HG03571 (cell line): ENCODE measurements around the gene NOLC1.

Experiments
- ATAC-seq: cut with Tn5 transposase; IDR thresholded peaks from one replicate; pipeline ENCODE4 v1.9.1; 2021; ENCODE audit not compliant: unreplicated experiment

Gene NOLC1

DNA sequence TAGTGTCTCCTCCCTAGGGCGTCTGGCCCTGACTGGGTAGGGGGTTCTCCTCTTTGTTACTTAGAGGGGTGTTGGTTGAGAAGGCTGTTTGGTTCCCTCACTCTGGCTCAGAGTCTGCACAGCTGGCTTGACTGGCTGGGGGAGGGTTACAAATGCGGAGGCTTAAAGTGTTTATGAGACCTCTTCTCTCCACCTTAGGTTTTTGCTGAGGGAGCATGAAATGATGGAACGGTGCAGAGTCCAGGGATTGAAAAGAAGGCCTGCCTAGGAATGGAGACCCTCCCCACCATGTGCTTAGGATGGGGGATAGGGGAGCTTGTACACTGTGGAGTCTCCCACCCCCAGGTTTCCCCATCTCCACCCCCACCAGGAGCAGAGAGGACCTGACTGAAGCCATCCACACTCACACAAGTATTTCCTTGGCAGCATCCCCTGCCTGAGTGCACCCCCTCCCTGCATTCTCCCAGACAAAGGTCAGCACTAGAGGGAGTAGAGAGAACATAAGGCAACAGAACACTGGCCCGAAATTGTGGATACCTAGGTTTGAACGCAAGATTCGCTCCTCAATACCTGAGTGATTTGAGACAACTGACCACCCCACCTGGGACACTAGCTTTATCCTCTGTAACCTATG, 30.3 kb upstream of the NOLC1 start:
- no peak for ATAC-seq

DNA sequence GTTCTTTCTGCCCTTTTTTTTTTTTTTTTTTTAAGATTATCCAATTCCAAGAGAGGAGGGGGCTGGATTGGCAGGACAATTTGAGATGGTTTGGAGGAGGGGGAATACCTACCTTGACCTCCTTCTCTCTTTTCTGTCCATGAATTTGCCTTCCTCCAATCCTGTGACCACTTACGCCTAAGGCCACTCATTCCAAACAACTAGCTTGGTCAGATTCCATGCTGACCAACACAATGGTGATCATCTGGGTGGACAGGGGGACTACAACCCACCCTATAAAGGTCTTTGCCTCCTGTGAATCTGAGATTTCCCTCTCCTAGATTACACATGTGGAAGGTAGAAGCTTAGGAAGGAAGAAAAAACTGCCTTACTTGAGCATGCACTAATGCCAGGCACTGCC, 29.7 kb upstream of the NOLC1 start:
- no peak for ATAC-seq

DNA sequence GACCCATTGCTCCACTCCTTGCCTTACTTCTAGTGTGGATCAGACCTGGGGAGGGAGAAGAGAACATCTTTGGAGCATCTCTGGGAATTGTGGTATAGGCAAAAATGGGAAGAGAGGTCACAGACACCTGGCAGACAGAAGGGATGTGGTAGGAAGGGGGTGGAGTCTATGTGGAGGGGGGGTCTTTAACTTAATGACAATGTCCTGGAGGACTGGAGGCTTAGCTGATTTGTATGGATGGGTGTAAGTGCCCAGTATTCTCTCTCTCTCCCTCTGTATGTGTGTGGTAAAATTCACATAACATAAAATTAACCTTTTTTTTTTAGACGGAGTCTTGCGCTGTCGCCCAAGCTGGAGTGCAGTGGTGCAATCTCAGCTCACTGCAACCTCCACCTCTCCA, 29.0 kb upstream of the NOLC1 start:
- ATAC-seq = no peak

DNA sequence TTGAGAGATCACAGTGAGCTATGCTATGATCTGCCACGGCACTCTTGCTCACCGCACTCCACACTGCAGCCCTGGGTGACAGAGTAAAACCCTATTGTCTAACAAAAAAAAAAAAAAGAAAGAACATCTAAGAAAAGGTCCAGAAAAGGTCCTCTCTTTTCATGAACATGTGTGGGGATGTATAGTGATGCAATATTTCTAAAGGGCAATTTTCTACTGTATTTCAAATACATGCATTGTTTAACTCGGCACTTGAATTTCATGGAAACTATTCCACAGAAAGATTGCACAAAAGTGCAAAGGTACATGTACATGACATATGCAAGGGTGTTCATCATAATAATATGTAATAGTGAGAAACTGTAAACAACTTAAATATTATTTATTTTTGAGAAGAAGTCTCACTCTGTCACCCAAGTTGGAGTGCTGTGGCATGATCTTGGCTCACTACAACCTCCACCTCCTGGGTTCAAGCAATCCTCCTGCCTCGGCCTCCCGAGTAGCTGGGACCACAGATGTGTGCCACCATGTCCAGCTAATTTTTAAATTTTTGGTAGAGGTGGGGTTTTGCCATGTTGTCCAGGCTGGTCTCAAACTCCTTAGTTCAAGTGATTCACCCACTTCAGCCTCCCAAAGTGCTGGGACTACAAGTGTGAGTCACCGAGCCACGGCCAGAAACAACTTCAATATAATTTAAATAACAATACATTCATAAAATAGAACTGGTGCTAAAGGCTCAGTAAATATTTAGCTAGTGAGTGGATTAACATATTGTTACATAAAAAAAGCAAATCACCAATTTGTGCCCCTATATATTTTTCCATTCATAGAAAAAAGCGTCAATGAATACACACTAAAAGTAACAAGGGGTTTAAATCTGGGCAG, 20.7 kb upstream of the NOLC1 start:
- ATAC-seq = no peak

DNA sequence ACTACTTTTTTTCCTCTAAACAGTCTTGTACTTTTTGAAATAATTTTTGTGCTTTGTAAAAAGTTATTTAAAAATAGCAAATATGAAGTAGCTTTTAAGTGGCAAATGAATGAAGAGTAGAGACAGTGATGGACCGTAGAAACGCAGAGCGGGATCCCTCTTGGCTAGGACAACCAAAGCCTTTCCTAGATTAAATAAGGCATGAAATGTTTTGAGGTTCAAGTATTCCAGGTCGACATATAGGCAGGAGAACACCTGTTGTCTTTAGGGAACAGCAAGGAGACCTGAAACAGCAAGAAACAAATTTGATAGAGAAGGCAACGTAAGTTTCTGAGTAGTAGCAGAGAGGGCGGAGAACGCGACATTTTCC, 20.0 kb upstream of the NOLC1 start:
- ATAC-seq = peak; percentile 0

DNA sequence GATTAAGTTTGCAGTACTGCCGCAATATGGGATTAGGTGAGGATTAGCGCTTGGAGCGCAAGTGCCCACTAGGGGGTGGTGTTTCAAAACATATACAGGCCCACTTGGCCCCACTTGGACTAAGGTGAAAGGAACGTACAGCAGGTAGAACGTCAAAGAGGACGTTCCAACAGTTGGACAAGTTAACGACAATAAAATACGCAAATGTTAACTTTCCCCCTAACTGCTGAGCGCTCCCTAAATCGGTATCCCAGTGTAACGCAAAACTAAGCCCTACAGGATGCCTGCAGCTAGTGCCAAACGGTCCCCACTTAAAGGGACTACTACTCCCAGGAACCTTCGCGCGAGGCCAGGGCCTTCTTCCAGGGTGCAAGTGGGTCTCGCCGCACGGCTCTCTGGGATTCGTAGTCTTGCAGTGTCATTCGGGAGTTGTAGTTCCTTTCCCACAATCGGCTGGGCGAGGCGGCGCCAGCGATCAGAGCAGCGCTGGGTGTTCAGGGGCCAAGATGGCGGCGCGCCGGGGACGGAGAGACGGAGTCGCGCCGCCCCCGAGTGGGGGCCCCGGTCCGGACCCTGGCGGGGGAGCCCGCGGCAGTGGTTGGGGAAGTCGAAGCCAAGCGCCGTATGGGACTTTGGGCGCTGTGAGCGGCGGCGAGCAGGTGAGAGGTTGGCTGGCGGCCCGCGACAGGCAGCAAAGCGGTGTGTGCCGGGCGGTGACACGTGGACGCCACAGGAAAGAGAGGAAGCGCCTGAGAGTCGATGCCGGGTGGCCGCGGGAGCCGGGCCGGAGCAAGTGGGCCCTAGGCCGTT, 19.4 kb upstream of the NOLC1 start, which contains the start of gene PPRC1:
Gene PPRC1, plus strand, starts transcription at position 478 of the 810 bp plus-strand sequence. Its CDS starts 29 bp downstream, at position 507.
- ATAC-seq = peak; percentile 88

DNA sequence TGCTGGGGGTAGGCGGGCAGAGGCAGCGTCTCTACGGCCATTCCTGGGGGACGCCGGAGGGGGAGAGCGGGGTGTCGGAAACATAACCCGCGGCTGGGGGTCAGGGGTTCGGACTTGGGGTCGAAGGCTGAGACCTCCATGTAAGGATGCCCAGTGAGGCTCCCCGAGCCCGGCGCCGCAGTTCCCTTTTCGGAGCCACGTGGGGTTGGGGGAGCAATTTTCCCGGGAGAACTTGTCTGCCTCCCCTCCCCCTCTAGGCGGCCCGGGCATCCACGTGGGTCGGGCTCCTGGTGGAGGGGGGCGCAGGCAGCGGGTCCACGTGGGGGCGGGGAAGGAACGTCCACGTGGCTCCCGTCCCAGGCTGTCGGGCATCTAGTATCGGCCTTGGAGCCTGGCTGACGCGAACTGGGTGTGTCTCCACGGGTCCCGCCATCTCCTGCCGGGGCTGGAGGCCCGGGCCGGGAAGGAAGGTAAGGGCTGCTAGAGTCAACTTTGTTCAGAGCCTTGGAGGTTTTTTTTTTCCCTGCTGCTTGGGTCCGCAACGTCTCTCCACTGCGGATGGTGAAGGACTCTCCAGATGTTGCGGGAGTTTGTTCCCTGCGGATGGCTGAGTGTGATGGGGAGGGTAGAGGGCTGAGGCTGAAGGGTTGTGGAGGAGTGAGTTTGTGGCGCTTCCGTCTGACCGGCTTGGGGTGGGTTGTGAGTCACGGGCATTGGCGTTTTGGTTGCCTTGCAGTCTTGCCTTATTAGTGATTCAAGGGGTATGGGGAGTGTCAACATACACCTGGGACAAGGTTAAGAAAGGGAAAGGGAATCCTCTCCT, 18.6 kb upstream of the NOLC1 start:
- no peak for ATAC-seq

DNA sequence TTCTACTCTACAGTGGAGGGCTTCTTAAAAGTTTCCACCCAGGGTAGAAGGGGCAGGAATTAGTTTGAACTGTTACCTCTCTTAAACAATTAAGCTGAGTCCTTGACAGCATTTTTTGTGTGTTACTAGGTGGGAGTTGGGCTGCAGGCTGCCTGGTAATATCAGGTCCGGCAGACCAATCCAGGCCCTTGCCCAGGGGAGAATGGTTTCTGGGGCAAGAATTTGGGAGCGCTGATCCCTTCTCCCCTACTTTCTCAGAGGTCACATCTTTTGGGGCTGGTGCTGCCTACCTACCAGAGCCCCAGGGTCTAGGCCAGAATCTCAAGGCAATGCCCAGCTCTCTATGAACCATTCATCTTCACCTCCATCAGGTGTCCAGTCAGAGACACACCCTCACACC, 17.8 kb upstream of the NOLC1 start:
- ATAC-seq = no peak

DNA sequence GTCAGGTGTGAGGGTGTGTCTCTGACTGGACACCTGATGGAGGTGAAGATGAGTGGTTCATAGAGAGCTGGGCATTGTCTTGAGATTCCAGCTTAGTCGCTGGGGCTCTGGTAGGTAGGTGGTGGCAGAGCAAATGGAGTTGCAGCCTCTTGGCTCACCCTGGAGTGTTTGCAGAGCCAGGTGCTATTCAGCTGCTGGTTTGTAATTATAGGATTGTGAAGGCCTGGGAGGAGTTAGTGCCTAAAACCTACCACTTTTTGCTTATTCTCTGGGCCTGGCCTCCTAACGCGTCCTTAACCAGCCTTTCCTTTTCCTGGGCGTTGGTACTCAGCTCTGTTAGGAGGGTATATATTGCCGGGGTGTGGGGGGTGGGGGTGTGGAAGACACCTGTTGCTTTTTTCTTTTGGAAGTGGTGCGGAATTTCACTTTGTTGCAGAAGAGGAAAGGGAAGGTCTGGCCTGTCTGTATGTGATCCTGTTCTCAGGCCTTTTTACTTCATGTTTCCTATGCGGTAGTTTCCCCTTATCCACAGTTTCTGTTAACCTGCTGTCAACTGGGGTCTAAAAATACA, 16.1 kb upstream of the NOLC1 start:
- ATAC-seq = no peak

DNA sequence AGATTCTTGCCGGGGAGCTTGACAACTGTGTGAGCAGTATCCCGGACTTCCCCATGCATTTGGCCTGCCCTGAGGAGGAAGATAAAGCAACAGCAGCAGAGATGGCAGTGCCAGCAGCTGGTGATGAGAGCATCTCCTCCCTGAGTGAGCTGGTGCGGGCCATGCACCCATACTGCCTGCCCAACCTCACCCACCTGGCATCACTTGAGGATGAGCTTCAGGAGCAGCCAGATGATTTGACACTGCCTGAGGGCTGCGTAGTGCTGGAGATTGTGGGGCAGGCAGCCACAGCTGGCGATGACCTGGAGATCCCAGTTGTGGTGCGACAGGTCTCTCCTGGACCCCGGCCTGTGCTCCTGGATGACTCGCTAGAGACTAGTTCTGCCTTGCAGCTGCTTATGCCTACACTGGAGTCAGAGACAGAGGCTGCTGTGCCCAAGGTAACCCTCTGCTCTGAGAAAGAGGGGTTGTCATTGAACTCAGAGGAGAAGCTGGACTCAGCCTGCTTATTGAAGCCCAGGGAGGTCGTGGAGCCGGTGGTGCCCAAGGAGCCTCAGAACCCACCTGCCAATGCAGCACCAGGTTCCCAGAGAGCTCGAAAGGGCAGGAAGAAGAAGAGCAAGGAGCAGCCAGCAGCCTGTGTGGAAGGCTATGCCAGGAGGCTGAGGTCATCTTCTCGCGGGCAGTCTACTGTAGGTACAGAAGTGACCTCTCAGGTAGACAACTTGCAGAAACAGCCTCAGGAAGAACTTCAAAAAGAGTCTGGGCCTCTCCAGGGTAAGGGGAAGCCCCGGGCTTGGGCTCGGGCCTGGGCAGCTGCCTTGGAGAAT, 12.7 kb upstream of the NOLC1 start:
- ATAC-seq = no peak

DNA sequence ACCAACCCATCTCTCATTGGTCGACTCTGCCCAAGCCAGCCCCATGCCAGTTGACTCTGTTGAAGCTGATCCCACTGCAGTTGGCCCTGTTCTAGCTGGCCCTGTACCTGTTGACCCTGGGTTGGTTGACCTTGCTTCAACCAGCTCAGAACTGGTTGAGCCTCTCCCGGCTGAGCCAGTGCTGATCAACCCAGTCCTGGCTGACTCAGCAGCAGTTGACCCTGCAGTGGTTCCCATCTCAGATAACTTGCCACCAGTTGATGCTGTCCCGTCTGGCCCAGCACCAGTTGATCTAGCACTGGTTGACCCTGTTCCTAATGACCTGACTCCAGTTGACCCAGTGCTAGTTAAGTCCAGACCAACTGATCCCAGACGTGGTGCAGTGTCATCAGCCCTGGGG, 12.0 kb upstream of the NOLC1 start:
- no peak for ATAC-seq

DNA sequence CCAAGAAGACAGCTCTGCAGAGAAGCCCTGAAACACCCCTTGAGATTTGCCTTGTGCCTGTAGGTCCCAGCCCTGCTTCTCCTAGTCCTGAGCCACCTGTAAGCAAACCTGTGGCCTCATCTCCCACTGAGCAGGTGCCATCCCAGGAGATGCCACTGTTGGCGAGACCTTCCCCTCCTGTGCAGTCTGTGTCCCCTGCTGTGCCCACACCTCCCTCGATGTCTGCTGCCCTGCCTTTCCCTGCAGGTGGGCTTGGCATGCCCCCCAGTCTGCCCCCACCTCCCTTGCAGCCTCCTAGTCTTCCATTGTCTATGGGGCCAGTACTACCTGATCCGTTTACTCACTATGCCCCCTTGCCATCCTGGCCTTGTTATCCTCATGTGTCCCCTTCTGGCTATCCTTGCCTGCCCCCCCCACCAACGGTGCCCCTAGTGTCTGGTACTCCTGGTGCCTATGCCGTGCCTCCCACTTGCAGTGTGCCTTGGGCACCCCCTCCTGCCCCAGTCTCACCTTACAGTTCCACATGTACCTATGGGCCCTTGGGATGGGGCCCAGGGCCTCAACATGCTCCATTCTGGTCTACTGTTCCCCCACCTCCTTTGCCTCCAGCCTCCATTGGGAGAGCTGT, 11.2 kb upstream of the NOLC1 start:
- no peak for ATAC-seq

DNA sequence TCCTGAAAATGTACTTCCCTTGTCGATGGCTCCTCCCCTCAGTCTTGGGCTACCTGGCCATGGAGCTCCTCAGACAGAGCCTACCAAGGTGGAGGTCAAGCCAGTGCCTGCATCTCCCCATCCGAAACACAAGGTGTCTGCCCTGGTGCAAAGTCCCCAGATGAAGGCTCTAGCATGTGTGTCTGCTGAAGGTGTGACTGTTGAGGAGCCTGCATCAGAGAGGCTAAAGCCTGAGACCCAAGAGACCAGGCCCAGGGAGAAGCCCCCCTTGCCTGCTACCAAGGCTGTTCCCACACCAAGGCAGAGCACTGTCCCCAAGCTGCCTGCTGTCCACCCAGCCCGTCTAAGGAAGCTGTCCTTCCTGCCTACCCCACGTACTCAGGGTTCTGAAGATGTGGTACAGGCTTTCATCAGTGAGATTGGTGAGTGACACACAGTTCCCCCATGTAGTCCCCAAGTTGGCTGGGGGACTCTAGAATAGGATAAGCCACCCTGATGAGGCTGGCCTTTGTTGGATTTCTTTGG, 10.5 kb upstream of the NOLC1 start:
- ATAC-seq = no peak

DNA sequence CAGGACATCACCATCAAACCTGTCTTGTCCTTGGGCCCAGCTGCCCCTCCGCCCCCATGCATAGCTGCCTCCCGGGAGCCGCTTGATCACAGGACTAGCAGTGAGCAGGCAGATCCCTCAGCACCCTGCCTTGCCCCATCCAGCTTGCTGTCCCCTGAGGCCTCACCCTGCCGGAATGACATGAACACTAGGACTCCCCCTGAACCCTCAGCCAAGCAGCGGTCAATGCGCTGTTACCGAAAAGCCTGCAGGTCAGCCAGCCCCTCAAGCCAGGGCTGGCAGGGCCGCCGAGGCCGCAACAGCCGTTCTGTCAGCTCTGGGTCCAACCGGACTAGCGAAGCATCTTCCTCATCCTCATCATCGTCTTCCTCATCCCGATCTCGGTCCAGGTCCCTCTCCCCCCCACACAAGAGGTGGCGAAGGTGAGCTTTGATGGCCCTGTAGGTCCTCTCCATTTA, 5.2 kb upstream of the NOLC1 start:
- no peak for ATAC-seq

DNA sequence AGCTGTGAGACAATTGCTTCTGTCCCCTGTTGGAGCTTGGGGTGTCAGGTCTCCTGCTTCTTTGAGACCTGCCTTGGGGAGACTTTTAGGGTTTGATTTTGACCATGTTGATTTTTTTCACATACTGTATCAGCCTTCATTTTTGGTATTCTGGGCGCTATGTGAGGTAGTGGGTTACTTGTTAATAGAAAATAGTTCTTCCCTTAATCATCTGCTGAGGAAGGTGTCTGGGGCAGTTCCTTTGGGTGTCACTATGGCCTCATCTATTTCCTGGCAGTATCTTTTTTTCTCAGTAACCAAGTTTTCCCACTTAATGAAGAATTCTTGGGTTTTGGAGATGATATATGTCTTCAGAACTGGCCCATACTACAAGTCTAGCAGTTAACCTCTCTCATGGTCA, 4.6 kb upstream of the NOLC1 start:
- no peak for ATAC-seq

DNA sequence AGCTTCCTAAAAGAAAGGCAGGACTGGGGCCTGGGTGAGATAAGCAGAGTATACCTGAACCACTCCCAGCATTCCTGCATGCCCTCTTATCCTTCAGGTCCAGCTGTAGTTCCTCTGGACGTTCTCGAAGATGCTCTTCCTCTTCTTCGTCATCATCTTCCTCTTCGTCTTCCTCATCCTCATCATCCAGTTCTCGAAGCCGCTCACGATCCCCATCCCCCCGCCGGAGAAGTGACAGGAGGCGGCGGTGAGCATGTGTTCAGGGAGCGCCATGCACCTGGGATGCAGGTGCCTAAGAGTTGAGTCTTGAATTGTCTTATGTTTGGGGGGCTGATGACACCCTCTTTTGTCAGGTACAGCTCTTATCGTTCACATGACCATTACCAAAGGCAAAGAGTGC, 3.9 kb upstream of the NOLC1 start:
- no peak for ATAC-seq

DNA sequence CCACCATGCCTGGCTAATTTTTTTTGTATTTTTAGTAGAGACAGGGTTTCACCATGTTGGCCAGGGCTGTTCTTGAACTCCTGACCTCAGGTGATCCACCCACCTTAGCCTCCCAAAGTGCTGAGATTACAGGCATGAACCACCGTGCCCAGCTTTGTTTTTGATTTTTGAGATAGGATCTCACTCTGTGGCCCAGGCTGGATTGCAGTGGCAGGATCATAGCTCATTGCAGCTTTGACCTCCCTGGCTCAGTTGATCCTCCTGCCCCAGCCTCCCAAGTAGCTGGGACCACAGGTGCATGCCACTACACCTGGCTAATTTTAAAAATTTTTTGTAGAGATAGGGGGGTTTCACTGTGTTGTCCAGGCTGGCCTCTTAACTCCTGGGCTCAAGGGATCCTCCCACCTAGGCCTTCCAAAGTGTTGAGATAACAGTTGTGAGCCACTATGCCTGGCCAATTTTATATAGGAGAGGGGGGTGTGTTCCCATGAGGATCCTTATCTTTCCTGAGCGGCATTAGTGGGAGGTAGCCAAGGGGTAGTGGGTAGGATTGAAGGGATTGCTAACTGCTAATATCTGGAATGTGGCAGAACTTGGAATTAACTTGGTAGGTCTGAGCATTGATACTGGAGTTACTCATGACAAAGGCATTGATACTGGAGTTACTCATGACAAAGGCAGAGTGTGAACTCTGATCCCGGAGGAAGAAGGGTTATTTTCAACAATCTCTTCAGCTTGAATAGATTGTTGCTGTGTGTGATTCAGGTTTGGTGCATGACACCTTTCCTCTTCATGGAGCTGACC, 1.0 kb upstream of the NOLC1 start:
- ATAC-seq = no peak

DNA sequence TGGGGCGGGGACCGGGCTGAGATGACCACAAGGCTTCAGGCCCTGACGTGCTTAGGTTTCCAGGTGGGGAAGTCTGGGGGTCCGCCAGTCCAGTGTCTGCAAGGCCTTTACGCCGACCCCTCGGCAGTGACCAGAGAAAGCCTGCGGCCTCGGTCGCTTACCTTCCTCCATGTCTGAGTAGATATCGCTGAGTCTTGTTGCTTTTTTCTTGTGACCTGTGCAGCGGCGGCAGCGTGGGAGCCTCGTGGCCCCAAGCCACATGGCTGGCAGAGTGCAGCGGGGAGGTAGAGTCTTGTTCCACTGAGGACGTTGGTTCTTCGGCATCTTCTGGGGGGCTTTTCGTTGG, 329 bp downstream of the NOLC1 start:
- ATAC-seq = peak; percentile 12
